SIG-M5 treated with dmso at 0.1 percent for 504 hours (cell line): Measurements from ENCODE around the gene BCL2.

Experiments
- DNase-seq: peaks from one replicate; lab custom pipeline; 2025; ENCODE audit not compliant: unreplicated experiment; lab: John Stamatoyannopoulos, UW

The BCL2 gene

DNA sequence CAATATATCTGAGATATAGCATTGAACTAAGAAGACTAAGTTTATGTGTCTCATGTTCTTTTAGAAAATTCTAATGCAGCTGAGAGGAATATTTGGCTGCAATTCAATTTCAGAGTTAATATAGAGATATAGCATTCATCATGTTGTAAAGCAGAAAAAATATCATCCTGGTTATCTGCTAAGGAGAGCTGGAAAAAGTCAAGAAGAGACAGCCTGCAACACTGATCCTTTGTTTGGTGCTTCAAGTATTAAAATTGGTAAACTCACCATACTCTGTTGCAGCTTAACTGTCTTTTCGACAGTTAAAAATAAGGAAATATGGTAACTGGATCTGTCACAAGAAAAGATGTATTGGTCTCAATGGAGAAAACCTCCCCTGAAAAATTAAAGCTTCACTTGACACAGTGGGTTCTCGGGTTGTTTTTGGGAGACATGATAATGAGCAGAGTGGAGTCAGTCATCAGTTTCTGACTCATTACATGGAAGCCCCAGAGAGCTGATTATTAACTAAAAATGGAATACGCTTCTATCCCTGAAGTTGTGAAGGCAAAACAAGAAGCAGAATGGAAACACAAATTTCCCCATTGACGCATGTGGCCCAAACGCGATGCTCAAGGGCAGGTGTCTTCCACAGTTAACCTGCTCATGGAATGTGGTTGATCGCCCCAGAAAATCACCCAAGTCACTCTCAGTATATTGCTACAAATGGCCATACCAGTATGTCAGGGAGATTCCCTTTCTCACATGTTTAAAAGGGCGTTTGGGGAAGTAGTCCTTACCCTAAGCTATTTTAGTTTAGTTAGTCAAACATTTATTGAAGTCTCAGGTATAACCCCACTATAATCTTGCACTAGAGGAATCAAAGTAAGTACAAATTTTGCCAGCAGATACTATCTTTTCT is 8.2 kb downstream of the BCL2 start:
- no peak for DNase-seq

- no peak for DNase-seq
These were observed 10.1 kb downstream of the BCL2 start for GRCh38 chr18:63309422-63309821.

DNA sequence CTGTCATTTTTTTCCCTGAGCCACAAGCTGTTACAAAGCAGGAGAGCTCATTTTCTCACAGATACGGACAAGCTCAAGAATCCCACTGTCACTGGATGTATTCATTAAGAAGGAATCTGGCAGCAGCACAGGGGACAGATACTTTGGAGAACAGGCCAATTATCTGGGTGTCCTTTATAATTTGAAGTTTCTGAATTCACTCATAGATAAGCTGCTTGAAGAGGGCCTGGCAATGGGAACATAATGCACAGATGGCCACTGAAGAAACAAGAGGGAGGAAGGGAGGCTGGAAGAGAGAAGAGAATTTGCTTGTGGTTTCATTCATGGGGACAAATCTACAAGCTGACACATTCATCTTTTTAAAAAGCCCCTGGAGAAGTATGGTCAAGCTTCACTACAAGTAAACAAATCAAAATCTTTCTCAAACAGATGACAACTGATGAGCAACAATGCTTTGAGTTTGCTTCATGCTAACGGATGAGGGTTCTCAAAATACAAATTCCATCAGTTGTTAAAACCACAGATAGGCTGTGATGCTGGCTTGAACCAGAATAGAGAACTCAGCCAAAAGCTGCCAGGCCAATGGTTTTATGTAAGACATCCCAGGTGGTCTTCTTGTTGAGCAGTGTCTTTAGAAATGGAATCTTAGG is 11.9 kb downstream of the BCL2 start:
- DNase-seq, result no peak

- no peak for DNase-seq
These were observed 12.6 kb downstream of the BCL2 start for GRCh38 chr18:63306819-63307550.

- no peak for DNase-seq
These were observed 13.3 kb downstream of the BCL2 start for GRCh38 chr18:63306249-63306648.

DNA sequence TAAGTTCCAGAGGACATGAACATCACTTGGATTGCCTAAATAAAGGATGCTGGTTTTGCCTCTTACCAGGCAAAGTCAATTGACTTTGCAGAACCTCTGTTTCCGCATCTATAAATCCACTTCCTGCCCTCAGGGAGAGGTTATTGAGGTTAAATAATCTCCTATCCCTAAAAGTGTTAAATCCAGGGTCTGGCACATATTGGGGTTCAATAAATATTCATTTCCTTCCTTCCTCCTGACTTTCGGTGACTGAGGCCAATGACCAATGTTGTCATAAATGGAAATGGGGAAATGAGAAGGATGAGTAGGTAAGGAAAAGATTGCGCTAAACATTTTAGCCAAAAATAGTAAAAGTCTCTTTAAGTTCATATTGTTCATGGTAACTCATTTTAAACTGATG is 16.0 kb downstream of the BCL2 start:
- peak; percentile 40 for DNase-seq

DNA sequence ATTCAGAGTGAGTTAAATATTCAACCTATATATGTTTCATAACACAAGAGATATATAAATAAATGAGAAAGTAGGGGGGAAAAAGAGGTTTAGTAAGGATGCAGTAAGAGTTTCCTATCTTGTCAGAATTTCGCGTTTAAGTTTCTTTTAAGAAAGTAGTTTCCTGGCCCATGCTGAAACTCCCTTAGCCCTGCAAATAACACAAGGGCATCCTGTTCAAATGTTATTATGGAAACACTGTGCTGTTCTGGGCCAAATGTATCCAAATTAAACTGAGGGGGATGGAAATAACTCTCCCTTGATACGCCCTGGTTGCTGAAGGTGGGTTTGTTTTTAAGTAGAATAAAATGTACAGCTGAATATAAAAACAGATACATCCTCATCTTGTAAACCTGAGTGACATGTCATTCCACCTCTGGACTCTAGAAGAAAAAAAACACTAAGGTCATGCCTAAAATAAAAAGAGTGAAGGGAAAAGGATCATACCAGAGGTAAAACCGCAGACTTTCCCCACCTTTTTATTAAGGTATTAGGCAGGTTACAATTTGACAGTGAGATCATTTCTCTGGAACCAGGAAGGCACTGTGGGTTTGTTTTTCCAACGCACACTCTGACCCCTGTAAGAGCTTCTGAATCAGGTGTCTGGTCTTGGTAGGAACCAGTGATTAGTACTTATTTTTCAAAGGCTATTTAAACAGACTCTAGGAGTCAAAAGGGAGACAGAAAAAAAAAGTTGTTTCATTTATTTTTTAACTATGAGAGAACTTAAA is 16.7 kb downstream of the BCL2 start:
- no peak for DNase-seq

- no peak for DNase-seq
These were observed 17.3 kb downstream of the BCL2 start for GRCh38 chr18:63302220-63302619.

- peak; percentile 39 for DNase-seq
These were observed 18.1 kb downstream of the BCL2 start for GRCh38 chr18:63301434-63301833.

DNA sequence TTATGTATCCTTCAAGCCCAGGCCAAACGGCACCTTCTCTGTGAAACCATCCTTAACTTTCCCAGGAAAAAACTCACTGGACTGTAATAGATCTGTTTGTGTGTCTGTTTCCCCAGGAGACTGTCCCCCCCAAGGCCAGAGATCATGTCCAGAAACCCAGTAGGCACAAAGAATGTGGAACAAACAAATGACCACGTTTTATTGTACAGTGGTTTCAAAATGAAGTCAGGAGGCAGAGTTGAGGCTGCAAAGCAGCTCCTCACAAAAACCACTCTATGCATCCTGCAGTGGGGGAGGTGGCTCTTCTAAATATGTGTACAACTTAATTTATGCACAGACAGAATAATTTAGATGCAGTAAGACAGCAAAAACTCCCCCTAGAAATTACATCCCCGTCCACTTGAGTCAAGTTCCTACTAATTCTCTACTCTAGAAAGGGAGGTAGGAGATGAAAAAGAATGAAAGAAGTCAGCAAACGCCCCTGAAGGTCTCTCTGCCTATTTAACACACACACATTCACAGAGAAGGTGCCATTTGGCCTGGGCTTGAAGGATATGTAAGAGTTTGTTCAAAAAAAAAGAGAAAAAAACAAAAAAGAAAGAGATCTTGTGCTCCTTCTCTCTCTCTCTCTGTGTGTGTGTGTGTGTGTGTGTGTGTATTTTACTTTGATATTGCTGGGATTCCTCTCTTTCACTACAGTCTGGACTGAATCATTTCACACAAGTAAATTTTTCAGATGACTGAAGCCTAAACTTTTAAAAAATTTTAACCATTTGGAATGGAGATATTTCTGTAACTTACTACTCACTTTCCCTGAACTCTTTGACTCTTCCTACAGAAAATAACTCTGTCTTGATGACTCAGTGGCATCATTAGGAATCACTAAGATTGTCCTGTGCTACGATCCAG is 19.5 kb downstream of the BCL2 start:
- DNase-seq, result no peak

DNA sequence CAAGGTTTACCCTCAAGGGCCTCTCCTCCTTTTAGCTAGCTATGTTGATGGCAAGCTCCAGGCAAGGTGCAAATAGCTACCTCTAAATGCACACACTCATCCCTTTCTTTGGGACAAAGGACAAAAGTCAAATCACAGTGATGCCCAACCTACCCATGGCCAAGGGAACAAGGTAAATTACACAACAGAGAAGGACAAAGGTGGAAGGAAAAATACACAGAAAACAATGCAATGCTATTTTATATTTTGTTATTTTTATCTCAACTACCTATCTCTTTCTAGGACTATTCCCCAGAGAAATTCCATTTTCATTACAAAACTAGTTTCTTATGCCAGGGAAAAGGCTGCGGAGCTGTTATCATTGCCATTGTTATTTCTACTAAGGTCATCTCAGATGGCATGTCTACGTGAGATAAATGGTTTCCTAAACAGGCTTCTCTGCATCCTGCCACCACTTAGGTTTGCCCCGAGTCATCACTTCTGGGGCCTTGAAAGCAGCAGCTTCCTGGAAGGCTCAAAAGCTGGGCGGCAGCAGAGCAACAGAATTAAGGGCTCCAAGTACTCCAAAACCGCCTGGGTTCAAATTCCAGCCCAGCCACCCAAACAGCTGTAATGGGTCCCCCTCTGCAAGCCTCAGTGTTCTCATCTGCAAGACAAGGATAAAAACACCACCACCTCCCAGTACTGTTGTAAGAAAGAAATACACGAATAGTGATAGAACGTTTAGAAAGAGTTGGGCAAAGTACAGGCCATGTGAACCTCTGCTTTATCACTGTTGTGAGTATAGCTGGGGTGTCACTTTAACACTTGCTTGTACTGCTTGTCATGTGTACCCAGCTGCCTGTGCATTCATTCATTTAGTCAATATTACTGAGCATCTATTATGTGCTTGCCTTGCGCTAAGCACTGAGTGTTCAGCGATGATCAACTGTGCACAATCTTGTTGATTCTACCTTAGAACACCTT is 20.9 kb downstream of the BCL2 start:
- no peak for DNase-seq

- DNase-seq, result no peak
These were observed 21.7 kb downstream of the BCL2 start for GRCh38 chr18:63297687-63298399.

GRCh38 chr18:63293935-63294334 is 25.6 kb downstream of the BCL2 start:
- no peak for DNase-seq

GRCh38 chr18:63292831-63293683 is 26.5 kb downstream of the BCL2 start:
- DNase-seq, result peak; percentile 32

GRCh38 chr18:63291278-63291677 is 28.3 kb downstream of the BCL2 start:
- DNase-seq, result no peak

DNA sequence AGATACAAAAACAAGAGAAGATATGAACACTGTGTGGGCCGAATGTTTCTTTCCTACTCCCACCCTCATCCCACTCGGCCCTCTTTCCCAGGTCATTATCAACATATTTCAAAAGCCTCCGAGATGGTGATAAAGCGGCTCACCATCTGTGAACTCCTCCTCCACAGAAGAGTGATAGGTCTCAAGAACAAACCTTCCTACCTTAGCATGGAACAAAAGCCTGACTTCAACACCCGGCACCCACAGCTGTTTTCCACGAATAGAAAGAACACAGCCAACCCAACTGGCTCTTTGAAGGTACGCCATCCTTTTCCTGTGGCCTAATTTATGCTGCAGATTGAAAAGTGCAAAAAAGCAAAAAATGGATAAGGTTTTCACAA is 28.8 kb downstream of the BCL2 start:
- no peak for DNase-seq

DNA sequence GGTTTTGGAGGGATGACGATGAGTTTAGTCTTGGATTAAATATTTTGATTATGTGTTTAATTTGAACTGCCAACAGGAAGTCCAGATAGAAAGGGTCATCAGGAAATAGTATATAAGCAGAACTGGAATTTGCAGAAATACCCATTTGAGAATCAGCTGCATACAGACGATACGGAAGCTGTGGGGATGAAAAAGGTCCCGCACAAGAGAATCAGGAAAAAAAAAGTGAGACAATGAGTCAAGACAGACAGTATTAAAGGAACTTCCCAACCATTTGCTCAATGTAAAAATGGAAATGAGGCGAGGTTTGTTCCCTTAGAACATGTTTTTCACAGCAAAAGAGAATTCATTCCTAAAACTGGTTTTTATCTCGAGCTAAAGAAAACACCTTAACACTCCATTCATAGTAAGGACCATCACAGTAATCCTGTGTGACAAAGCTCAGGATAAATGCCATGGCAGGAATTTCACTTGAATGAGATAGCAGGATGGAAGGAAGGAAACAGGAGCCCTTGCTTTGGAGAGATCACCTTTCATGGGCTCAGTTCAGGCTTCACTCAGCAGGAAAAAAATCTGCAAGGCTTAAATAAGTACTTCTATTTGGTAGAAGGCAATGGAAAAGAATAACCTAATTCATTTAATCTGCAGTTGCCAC is 29.3 kb downstream of the BCL2 start:
- no peak for DNase-seq
